ENCODE measurements around the gene LDLRAD3. TPM values are rescaled to one million over a fixed set of nuclear protein-coding genes. Genes with fewer than 3 reads are reported as not detected.

The LDLRAD3 gene
- polyA plus RNA-seq, 1 donor, result 11.1 TPM

- H3K36me3 ChIP-seq (ENCODE audit: control insufficient read depth, insufficient read depth, low read length), result no peaks in the 10 kb centered on the region
- peaks cover 3% of the 10 kb centered on the region for H3K9me3 ChIP-seq (ENCODE audit: control insufficient read depth, low read depth, low read length)
- H3K4me3 ChIP-seq (ENCODE audit: low read length), result no peak overlapping the region
- H3K27me3 ChIP-seq (ENCODE audit: control insufficient read depth, insufficient read depth, low read length), result no peaks in the 10 kb centered on the region
- no peak overlapping the region for H3K27ac ChIP-seq (ENCODE audit: low read length)
- no peak for DNase-seq
- no CpG with 5 or more reads among the region's 4 CpGs for WGBS (ENCODE audit: insufficient coverage, low lambda C conversion rate)
- H3K4me1 ChIP-seq (ENCODE audit: control insufficient read depth, insufficient read depth, low read length), result peaks cover 27% of the 10 kb centered on the region
Observed at GRCh38 chr11:36218283-36218921, 274.5 kb downstream of the LDLRAD3 start.

GRCh38 chr11:36219996-36220395, 276.1 kb downstream of the LDLRAD3 start:
- Histone ChIP-seq H3K9me3 (ENCODE audit: control insufficient read depth, low read depth, low read length) (peaks cover 3% of the 10 kb centered on the region), H3K4me1 (ENCODE audit: control insufficient read depth, insufficient read depth, low read length) (peaks cover 18% of the 10 kb centered on the region), H3K36me3 (ENCODE audit: control insufficient read depth, insufficient read depth, low read length) (no peaks in the 10 kb centered on the region), H3K27ac (ENCODE audit: low read length) (no peak overlapping the region), H3K27me3 (ENCODE audit: control insufficient read depth, insufficient read depth, low read length) (no peaks in the 10 kb centered on the region), H3K4me3 (ENCODE audit: low read length) (no peak overlapping the region)
- no peak for DNase-seq

DNA sequence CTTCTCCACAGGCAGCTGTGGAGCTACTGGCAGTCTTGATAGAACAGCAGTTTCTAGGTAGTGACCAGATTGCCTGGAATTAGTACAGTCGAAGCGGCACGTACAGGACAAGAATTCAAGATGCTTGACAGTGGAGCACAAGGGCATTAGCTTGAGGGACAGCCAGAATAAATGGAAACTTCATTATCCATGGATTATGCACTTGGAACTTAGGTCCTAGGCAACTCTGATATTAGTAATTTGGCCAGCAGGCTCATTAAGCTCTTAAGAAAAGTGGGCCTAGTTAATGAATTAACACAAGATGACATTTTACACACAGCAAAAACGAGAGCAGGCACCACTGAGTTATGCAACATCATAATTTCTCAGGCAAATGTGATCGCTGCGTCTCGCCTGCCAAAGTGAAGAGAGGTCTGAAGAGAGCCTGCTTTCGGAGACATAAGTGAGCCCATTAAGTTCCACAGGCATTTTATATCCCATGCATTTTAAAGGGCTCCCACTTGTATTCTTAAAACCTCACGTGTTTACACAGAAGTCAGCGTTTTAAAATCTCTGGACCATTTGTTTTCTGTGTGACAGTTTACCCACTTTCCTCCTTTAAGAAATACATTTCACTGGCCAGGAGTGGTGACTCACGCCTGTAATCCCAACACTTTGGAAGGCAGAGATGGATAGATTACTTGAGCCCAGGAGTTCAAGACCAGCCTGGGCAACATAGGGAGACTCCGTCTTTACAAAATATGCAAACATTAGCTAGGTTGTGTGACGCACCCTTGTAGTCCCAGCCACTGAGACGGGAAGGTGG, 279.2 kb downstream of the LDLRAD3 start:
- H3K4me3 ChIP-seq (ENCODE audit: low read length), result no peak overlapping the region
- H3K27me3 ChIP-seq (ENCODE audit: control insufficient read depth, insufficient read depth, low read length), result no peaks in the 10 kb centered on the region
- H3K9me3 ChIP-seq (ENCODE audit: control insufficient read depth, low read depth, low read length), result peaks cover 3% of the 10 kb centered on the region
- no peaks in the 10 kb centered on the region for H3K4me1 ChIP-seq (ENCODE audit: control insufficient read depth, insufficient read depth, low read length)
- peaks cover 2% of the 10 kb centered on the region for H3K36me3 ChIP-seq (ENCODE audit: control insufficient read depth, insufficient read depth, low read length)
- no peak overlapping the region for H3K27ac ChIP-seq (ENCODE audit: low read length)
- DNase-seq, result peak in 1 of 2 donors; percentile 41
- 55% methylated on average over 2 of the region's 14 CpGs for WGBS (ENCODE audit: insufficient coverage, low lambda C conversion rate)

DNA sequence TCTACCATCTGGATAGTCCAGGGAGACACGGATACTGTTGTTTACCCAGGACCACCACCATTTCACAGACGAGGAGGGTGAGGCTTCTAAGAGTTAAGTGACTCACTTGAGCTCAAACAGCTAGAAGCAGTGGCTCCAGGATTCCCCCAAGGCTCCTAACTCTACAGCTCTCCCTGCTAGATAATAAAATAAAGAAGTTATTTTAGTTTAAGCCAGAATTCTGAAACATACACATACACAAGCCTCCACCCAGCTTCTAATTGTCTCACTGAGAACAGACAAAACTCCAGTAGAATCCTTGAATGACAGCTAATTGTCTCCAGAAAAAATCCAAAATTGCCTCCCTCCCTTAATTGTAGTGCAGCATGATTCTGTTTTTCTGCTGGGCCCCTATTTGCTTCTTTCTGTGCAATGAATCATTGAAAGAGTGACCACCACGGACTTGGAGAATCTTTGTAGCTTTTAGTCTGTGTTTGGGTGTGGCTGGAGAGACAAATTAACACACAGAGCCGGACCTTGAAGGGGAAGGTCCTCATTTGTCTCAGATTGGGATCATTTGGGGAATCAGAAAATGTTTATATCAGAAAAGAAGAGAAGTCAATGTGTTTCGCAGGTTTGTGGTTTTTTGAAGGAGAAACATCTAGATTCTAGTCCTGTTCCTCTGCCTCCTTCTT, 280.5 kb downstream of the LDLRAD3 start:
- 100% methylated on average over 1 of the region's 5 CpGs for WGBS (ENCODE audit: insufficient coverage, low lambda C conversion rate)
- Histone ChIP-seq H3K4me3 (ENCODE audit: low read length) (no peak overlapping the region), H3K36me3 (ENCODE audit: control insufficient read depth, insufficient read depth, low read length) (peaks cover 6% of the 10 kb centered on the region), H3K27me3 (ENCODE audit: control insufficient read depth, insufficient read depth, low read length) (no peaks in the 10 kb centered on the region), H3K4me1 (ENCODE audit: control insufficient read depth, insufficient read depth, low read length) (no peaks in the 10 kb centered on the region), H3K27ac (ENCODE audit: low read length) (no peak overlapping the region), H3K9me3 (ENCODE audit: control insufficient read depth, low read depth, low read length) (peaks cover 3% of the 10 kb centered on the region)
- DNase-seq, result no peak

DNA sequence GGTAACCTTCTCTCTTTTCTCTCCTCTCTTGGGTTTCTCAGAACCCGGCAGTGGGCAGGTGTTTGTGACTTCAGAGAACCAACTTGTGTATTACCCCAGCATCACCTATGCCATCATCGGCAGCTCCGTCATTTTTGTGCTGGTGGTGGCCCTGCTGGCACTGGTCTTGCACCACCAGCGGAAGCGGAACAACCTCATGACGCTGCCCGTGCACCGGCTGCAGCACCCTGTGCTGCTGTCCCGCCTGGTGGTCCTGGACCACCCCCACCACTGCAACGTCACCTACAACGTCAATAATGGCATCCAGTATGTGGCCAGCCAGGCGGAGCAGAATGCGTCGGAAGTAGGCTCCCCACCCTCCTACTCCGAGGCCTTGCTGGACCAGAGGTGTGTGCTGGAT, 283.2 kb downstream of the LDLRAD3 start:
- Histone ChIP-seq H3K27me3 (ENCODE audit: control insufficient read depth, insufficient read depth, low read length) (no peaks in the 10 kb centered on the region), H3K4me1 (ENCODE audit: control insufficient read depth, insufficient read depth, low read length) (no peaks in the 10 kb centered on the region), H3K27ac (ENCODE audit: low read length) (no peak overlapping the region), H3K36me3 (ENCODE audit: control insufficient read depth, insufficient read depth, low read length) (peaks cover 9% of the 10 kb centered on the region), H3K9me3 (ENCODE audit: control insufficient read depth, low read depth, low read length) (no peaks in the 10 kb centered on the region), H3K4me3 (ENCODE audit: low read length) (no peak overlapping the region)
- no CpG with 5 or more reads among the region's 15 CpGs for WGBS (ENCODE audit: insufficient coverage, low lambda C conversion rate)
- no peak for DNase-seq

- Histone ChIP-seq H3K4me3 (ENCODE audit: low read length) (no peak overlapping the region), H3K4me1 (ENCODE audit: control insufficient read depth, insufficient read depth, low read length) (no peaks in the 10 kb centered on the region), H3K27me3 (ENCODE audit: control insufficient read depth, insufficient read depth, low read length) (no peaks in the 10 kb centered on the region), H3K36me3 (ENCODE audit: control insufficient read depth, insufficient read depth, low read length) (peaks cover 9% of the 10 kb centered on the region), H3K27ac (ENCODE audit: low read length) (no peak overlapping the region), H3K9me3 (ENCODE audit: control insufficient read depth, low read depth, low read length) (no peaks in the 10 kb centered on the region)
- WGBS (ENCODE audit: insufficient coverage, low lambda C conversion rate), result no CpG with 5 or more reads among the region's 8 CpGs
- no peak for DNase-seq
Observed at GRCh38 chr11:36228689-36229088, 284.8 kb downstream of the LDLRAD3 start.

- no peaks in the 10 kb centered on the region for H3K27me3 ChIP-seq (ENCODE audit: control insufficient read depth, insufficient read depth, low read length)
- H3K36me3 ChIP-seq (ENCODE audit: control insufficient read depth, insufficient read depth, low read length), result peaks cover 9% of the 10 kb centered on the region
- no peaks in the 10 kb centered on the region for H3K9me3 ChIP-seq (ENCODE audit: control insufficient read depth, low read depth, low read length)
- no peaks in the 10 kb centered on the region for H3K4me1 ChIP-seq (ENCODE audit: control insufficient read depth, insufficient read depth, low read length)
- 100% methylated on average over 1 of the region's 12 CpGs for WGBS (ENCODE audit: insufficient coverage, low lambda C conversion rate)
- no peak overlapping the region for H3K27ac ChIP-seq (ENCODE audit: low read length)
- H3K4me3 ChIP-seq (ENCODE audit: low read length), result no peak overlapping the region
- peak in 1 of 2 donors; percentile 12 for DNase-seq
Observed at GRCh38 chr11:36229091-36229705, 285.3 kb downstream of the LDLRAD3 start.

GRCh38 chr11:36230779-36231699, 287.2 kb downstream of the LDLRAD3 start:
- no peaks in the 10 kb centered on the region for H3K9me3 ChIP-seq (ENCODE audit: control insufficient read depth, low read depth, low read length)
- no peaks in the 10 kb centered on the region for H3K4me1 ChIP-seq (ENCODE audit: control insufficient read depth, insufficient read depth, low read length)
- H3K4me3 ChIP-seq (ENCODE audit: low read length), result no peak overlapping the region
- H3K27ac ChIP-seq (ENCODE audit: low read length), result no peak overlapping the region
- no peaks in the 10 kb centered on the region for H3K27me3 ChIP-seq (ENCODE audit: control insufficient read depth, insufficient read depth, low read length)
- 86% methylated on average over 1 of the region's 11 CpGs for WGBS (ENCODE audit: insufficient coverage, low lambda C conversion rate)
- H3K36me3 ChIP-seq (ENCODE audit: control insufficient read depth, insufficient read depth, low read length), result peaks cover 9% of the 10 kb centered on the region
- no peak for DNase-seq

- no peak overlapping the region for H3K27ac ChIP-seq (ENCODE audit: low read length)
- H3K4me1 ChIP-seq (ENCODE audit: control insufficient read depth, insufficient read depth, low read length), result no peaks in the 10 kb centered on the region
- H3K36me3 ChIP-seq (ENCODE audit: control insufficient read depth, insufficient read depth, low read length), result peaks cover 6% of the 10 kb centered on the region
- no peaks in the 10 kb centered on the region for H3K27me3 ChIP-seq (ENCODE audit: control insufficient read depth, insufficient read depth, low read length)
- peak in 1 of 2 donors; percentile 6 for DNase-seq
- H3K9me3 ChIP-seq (ENCODE audit: control insufficient read depth, low read depth, low read length), result no peaks in the 10 kb centered on the region
- H3K4me3 ChIP-seq (ENCODE audit: low read length), result no peak overlapping the region
- no CpG with 5 or more reads among the region's 3 CpGs for WGBS (ENCODE audit: insufficient coverage, low lambda C conversion rate)
Observed at GRCh38 chr11:36233204-36233603, 289.3 kb downstream of the LDLRAD3 start.

Measured in large intestine (tissue), 3 donors.